ENCODE results near the gene N4BP2L1. TPM values are rescaled to one million over a fixed set of nuclear protein-coding genes. Genes with fewer than 3 reads are reported as not detected.

N4BP2L1 gene
- total RNA-seq, 1 experiment from 2014 or later, result 2.6 TPM

- Mint-ChIP-seq H3K36me3 (ENCODE audit: insufficient read depth, unreplicated experiment) (peaks cover 9% of the 10 kb centered on the region), H3K27ac (ENCODE audit: unreplicated experiment) (no peak overlapping the region), H3K4me1 (ENCODE audit: low read depth, unreplicated experiment) (peaks cover 8% of the 10 kb centered on the region), H3K4me3 (ENCODE audit: low read depth, unreplicated experiment) (no peak overlapping the region), H3K27me3 (ENCODE audit: unreplicated experiment) (no peaks in the 10 kb centered on the region), H3K9me3 (ENCODE audit: low read depth, unreplicated experiment) (no peaks in the 10 kb centered on the region)
- intact Hi-C loops (cut with micrococcal nuclease; ENCODE audit: unreplicated experiment), result no loop called here
- TF ChIP-seq, protein P1, sequence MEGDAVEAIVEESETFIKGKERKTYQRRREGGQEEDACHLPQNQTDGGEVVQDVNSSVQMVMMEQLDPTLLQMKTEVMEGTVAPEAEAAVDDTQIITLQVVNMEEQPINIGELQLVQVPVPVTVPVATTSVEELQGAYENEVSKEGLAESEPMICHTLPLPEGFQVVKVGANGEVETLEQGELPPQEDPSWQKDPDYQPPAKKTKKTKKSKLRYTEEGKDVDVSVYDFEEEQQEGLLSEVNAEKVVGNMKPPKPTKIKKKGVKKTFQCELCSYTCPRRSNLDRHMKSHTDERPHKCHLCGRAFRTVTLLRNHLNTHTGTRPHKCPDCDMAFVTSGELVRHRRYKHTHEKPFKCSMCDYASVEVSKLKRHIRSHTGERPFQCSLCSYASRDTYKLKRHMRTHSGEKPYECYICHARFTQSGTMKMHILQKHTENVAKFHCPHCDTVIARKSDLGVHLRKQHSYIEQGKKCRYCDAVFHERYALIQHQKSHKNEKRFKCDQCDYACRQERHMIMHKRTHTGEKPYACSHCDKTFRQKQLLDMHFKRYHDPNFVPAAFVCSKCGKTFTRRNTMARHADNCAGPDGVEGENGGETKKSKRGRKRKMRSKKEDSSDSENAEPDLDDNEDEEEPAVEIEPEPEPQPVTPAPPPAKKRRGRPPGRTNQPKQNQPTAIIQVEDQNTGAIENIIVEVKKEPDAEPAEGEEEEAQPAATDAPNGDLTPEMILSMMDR (IDR thresholded peaks at IDR 0.05; ENCODE audit: unreplicated experiment), result no peak
- CTCF ChIA-PET, result interaction anchor here (0.6 kb wide), 1 partner anchor 80 kb away, joined by 4 read pairs; no protein-coding TSS in a partner anchor
- DNase-seq, result no peak
- BruUV-seq (replicated peaks), result no TSS peak
These were observed 17.5 kb upstream of the N4BP2L1 start for GRCh38 chr13:32445461-32445860.

DNA sequence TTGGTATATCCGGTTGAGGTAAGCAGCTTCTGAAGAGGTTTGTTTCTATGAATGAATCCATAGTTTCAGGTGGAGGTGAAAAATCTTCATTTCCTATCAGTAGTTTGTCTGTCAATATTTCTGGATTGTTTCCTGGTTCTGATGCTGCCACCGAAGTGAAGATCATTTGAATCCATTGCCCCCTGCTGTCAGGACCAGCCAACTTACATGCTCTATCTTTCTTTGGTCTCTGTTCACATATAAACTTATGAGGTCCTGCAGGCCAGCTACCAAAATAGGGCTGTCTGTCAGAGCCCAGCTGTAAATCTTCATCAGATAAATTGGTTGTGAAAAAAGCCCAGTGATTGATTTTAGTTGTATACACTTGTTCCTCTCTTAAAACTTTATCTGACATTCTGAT lies 15.2 kb upstream of the N4BP2L1 start:
- TSS peak; percentile 47 for BruUV-seq (replicated peaks)
- intact Hi-C loops (cut with micrococcal nuclease; ENCODE audit: unreplicated experiment), result no loop called here
- CTCF ChIA-PET, result no interaction called here
- peaks cover 8% of the 10 kb centered on the region for H3K4me1 Mint-ChIP-seq (ENCODE audit: low read depth, unreplicated experiment)
- H3K36me3 Mint-ChIP-seq (ENCODE audit: insufficient read depth, unreplicated experiment), result peaks cover 15% of the 10 kb centered on the region
- H3K9me3 Mint-ChIP-seq (ENCODE audit: low read depth, unreplicated experiment), result no peaks in the 10 kb centered on the region
- H3K27me3 Mint-ChIP-seq (ENCODE audit: unreplicated experiment), result no peaks in the 10 kb centered on the region
- no peak overlapping the region for H3K4me3 Mint-ChIP-seq (ENCODE audit: low read depth, unreplicated experiment)
- TF ChIP-seq, protein P1 (IDR thresholded peaks at IDR 0.05; ENCODE audit: unreplicated experiment), result no peak
- DNase-seq, result peak; percentile 17
- H3K27ac Mint-ChIP-seq (ENCODE audit: unreplicated experiment), result peak overlapping the region; percentile 74

GRCh38 chr13:32438871-32439270 lies 10.9 kb upstream of the N4BP2L1 start:
- Mint-ChIP-seq H3K4me3 (ENCODE audit: low read depth, unreplicated experiment) (no peak overlapping the region), H3K4me1 (ENCODE audit: low read depth, unreplicated experiment) (peaks cover 8% of the 10 kb centered on the region), H3K27me3 (ENCODE audit: unreplicated experiment) (no peaks in the 10 kb centered on the region), H3K9me3 (ENCODE audit: low read depth, unreplicated experiment) (no peaks in the 10 kb centered on the region), H3K27ac (ENCODE audit: unreplicated experiment) (no peak overlapping the region), H3K36me3 (ENCODE audit: insufficient read depth, unreplicated experiment) (peaks cover 25% of the 10 kb centered on the region)
- TF ChIP-seq, protein P1 (IDR thresholded peaks at IDR 0.05; ENCODE audit: unreplicated experiment), result no peak
- no peak for DNase-seq
- intact Hi-C loops (cut with micrococcal nuclease; ENCODE audit: unreplicated experiment), result no loop called here
- CTCF ChIA-PET, result interaction anchor here (1.0 kb wide), 1 partner anchor 10 kb away, joined by 3 read pairs; no protein-coding TSS in a partner anchor
- no TSS peak for BruUV-seq (replicated peaks)

- BruUV-seq (replicated peaks), result no TSS peak
- no peak overlapping the region for H3K4me3 Mint-ChIP-seq (ENCODE audit: low read depth, unreplicated experiment)
- peaks cover 8% of the 10 kb centered on the region for H3K4me1 Mint-ChIP-seq (ENCODE audit: low read depth, unreplicated experiment)
- CTCF ChIA-PET, result interaction anchor here (0.6 kb wide), 1 partner anchor 470 kb away, joined by 5 read pairs; no protein-coding TSS in a partner anchor
- H3K27ac Mint-ChIP-seq (ENCODE audit: unreplicated experiment), result no peak overlapping the region
- no peaks in the 10 kb centered on the region for H3K27me3 Mint-ChIP-seq (ENCODE audit: unreplicated experiment)
- no peak for DNase-seq
- peaks cover 23% of the 10 kb centered on the region for H3K36me3 Mint-ChIP-seq (ENCODE audit: insufficient read depth, unreplicated experiment)
- intact Hi-C loops (cut with micrococcal nuclease; ENCODE audit: unreplicated experiment), result no loop called here
- H3K9me3 Mint-ChIP-seq (ENCODE audit: low read depth, unreplicated experiment), result no peaks in the 10 kb centered on the region
- TF ChIP-seq, protein P1 (IDR thresholded peaks at IDR 0.05; ENCODE audit: unreplicated experiment), result no peak
These were observed 4.9 kb upstream of the N4BP2L1 start for GRCh38 chr13:32432856-32433255.
